Caco-2 (cell line): Measurements from ENCODE around the gene APOL1. TPM values are rescaled to one million over a fixed set of nuclear protein-coding genes. Genes with fewer than 3 reads are reported as not detected.

ENCODE experiments used
- BruUV-seq: library from RNA; stranded (reverse); fragments of 400-500 nt; replicated peaks from 2 replicates; lab custom pipeline; 2021; lab: Mats Ljungman, UMichigan
- CTCF ChIA-PET: fragments of 300-600 bp; sonication (Branson Sonifier 250); formaldehyde crosslinking; loops from one replicate; lab custom pipeline; 2022; ENCODE audit warnings: antibody characterized with exemption; lab: Charles Lee
- POLR2A ChIA-PET: fragments of 300-600 bp; sonication (Branson Sonifier 250); formaldehyde crosslinking; loops from one replicate; lab custom pipeline; 2022; ENCODE audit warnings: antibody characterized with exemption; lab: Charles Lee
- DNase-seq, 2 experiments: peaks; one replicate each; pipeline versions ENCODE4 v3.0.0 to v3.0.0-alpha.2; 2020 to 2022
- H3K27me3 ChIP-seq: replicated peaks from 2 replicates; pipeline ENCODE4 v1.6.0; 2011; ENCODE audit warnings: low read length; ENCODE audit not compliant: control insufficient read depth, insufficient read depth
- H3K36me3 ChIP-seq: 2 replicates; pipeline ENCODE4 v1.5.1; 2011; ENCODE audit warnings: low read length; ENCODE audit not compliant: control insufficient read depth, insufficient read depth
- H3K4me1 ChIP-seq: fragments of 250-450 bp; sonication (Bioruptor Pico); 2 replicates; pipeline ENCODE4 v1.5.1; 2020; ENCODE audit warnings: mild to moderate bottlenecking
- H3K4me3 ChIP-seq: 2 replicates; pipeline ENCODE4 v1.5.1; 2011; ENCODE audit warnings: low read depth, mild to moderate bottlenecking, control low read depth, low read length
- H3K9me3 ChIP-seq: fragments of 250-450 bp; sonication (Bioruptor Pico); 2 replicates; pipeline ENCODE4 v1.5.1; 2020; ENCODE audit warnings: mild to moderate bottlenecking, moderate library complexity
- H3K27ac Mint-ChIP-seq: one replicate; pipeline ENCODE4 v1.8.0; 2022; ENCODE audit warnings: mixed read lengths; ENCODE audit not compliant: unreplicated experiment
- H3K27me3 Mint-ChIP-seq: one replicate; pipeline ENCODE4 v1.8.0; 2022; ENCODE audit warnings: mixed read lengths; ENCODE audit not compliant: insufficient read depth, unreplicated experiment
- H3K36me3 Mint-ChIP-seq: one replicate; pipeline ENCODE4 v1.8.0; 2022; ENCODE audit warnings: mild to moderate bottlenecking, mixed read lengths; ENCODE audit not compliant: insufficient read depth, unreplicated experiment
- H3K4me1 Mint-ChIP-seq: one replicate; pipeline ENCODE4 v1.8.0; 2022; ENCODE audit warnings: low read depth, mixed read lengths; ENCODE audit not compliant: unreplicated experiment
- H3K4me3 Mint-ChIP-seq: one replicate; pipeline ENCODE4 v1.8.0; 2022; ENCODE audit warnings: mild to moderate bottlenecking, moderate library complexity, mixed read lengths; ENCODE audit not compliant: unreplicated experiment
- H3K9me3 Mint-ChIP-seq: one replicate; pipeline ENCODE4 v1.8.0; 2022; ENCODE audit warnings: mixed read lengths; ENCODE audit not compliant: unreplicated experiment
- CTCF ChIP-seq, 2 experiments: fragments of 200-600 bp in 1 of 2; IDR thresholded peaks; 1 replicate in 1 of 2; 2 replicates in 1 of 2; pipeline versions ENCODE4 v1.5.1 to v1.8.0; 2011 to 2022; ENCODE audit warnings: antibody characterized with exemption in 1 of 2, control low read depth in 1 of 2, inconsistent platforms in 1 of 2, low read depth in 1 of 2, low read length in 1 of 2, mild to moderate bottlenecking in 1 of 2, moderate library complexity in 1 of 2; ENCODE audit not compliant: insufficient read depth in 1 of 2, severe bottlenecking in 1 of 2, unreplicated experiment in 1 of 2
- intact Hi-C: fragments of 100-400 bp; cut with micrococcal nuclease; formaldehyde crosslinking; loops from one replicate; pipeline ENCODE4 v1.10.0; 2022; ENCODE audit not compliant: unreplicated experiment
- total RNA-seq: library from RNA; stranded (reverse); gene quantifications from 2 replicates; pipeline ENCODE4 v1.2.3, GENCODE V29; 2022

The APOL1 gene
- total RNA-seq, 1 experiment from 2014 or later, result 0.39 TPM

GRCh38 chr22:36303874-36304273 lies 50.9 kb downstream of the APOL1 start:
- CTCF ChIA-PET, result interaction anchor here (3.0 kb wide), 1 partner anchor 17 kb away, joined by 9 read pairs; no protein-coding TSS in a partner anchor
- H3K9me3 Mint-ChIP-seq, result no peaks in the 10 kb centered on the region
- H3K4me3 Mint-ChIP-seq, result no peak overlapping the region
- POLR2A ChIA-PET, result no interaction called here
- no peak for DNase-seq
- peak overlapping the region; percentile 64 for H3K27ac Mint-ChIP-seq
- H3K36me3 ChIP-seq, result peaks cover 14% of the 10 kb centered on the region
- H3K36me3 Mint-ChIP-seq, result peaks cover 100% of the 10 kb centered on the region
- H3K9me3 ChIP-seq, result no peaks in the 10 kb centered on the region
- no TSS peak for BruUV-seq
- no peak overlapping the region for H3K4me3 ChIP-seq
- intact Hi-C loops, result loop anchor here (5.0 kb wide), 1 partner anchor 33 kb away; no protein-coding TSS in a partner anchor
- no peaks in the 10 kb centered on the region for H3K4me1 Mint-ChIP-seq
- no peaks in the 10 kb centered on the region for H3K4me1 ChIP-seq
- H3K27me3 ChIP-seq, result no peaks in the 10 kb centered on the region
- no peak for TF ChIP-seq CTCF (IDR thresholded peaks at IDR 0.05; ENCODE audit: insufficient read depth in 1 of 2, low read depth in 1 of 2, low read length in 1 of 2, severe bottlenecking in 1 of 2, unreplicated experiment in 1 of 2)
- no peaks in the 10 kb centered on the region for H3K27me3 Mint-ChIP-seq

GRCh38 chr22:36304429-36304828 lies 51.5 kb downstream of the APOL1 start:
- peaks cover 100% of the 10 kb centered on the region for H3K36me3 Mint-ChIP-seq
- H3K4me3 Mint-ChIP-seq, result no peak overlapping the region
- TF ChIP-seq CTCF (IDR thresholded peaks at IDR 0.05; ENCODE audit: insufficient read depth in 1 of 2, low read depth in 1 of 2, low read length in 1 of 2, severe bottlenecking in 1 of 2, unreplicated experiment in 1 of 2), result no peak
- H3K4me1 Mint-ChIP-seq, result no peaks in the 10 kb centered on the region
- Histone ChIP-seq H3K27me3 (no peaks in the 10 kb centered on the region), H3K4me3 (no peak overlapping the region), H3K9me3 (no peaks in the 10 kb centered on the region), H3K36me3 (peaks cover 14% of the 10 kb centered on the region), H3K4me1 (no peaks in the 10 kb centered on the region)
- intact Hi-C loops, result loop anchor here (5.0 kb wide), 1 partner anchor 33 kb away; no protein-coding TSS in a partner anchor
- CTCF ChIA-PET, result no interaction called here
- BruUV-seq, result no TSS peak
- H3K9me3 Mint-ChIP-seq, result no peaks in the 10 kb centered on the region
- H3K27ac Mint-ChIP-seq, result peak overlapping the region; percentile 64
- POLR2A ChIA-PET, result no interaction called here
- DNase-seq, result no peak
- H3K27me3 Mint-ChIP-seq, result no peaks in the 10 kb centered on the region

- H3K4me3 ChIP-seq, result no peak overlapping the region
- no peaks in the 10 kb centered on the region for H3K27me3 ChIP-seq
- no peak overlapping the region for H3K4me3 Mint-ChIP-seq
- intact Hi-C loops, result no loop called here
- no peaks in the 10 kb centered on the region for H3K9me3 ChIP-seq
- POLR2A ChIA-PET, result no interaction called here
- H3K4me1 ChIP-seq, result no peaks in the 10 kb centered on the region
- H3K36me3 ChIP-seq, result peaks cover 10% of the 10 kb centered on the region
- CTCF ChIA-PET, result interaction anchor here (0.8 kb wide), 1 partner anchor 165 kb away, joined by 3 read pairs; no protein-coding TSS in a partner anchor
- H3K27ac Mint-ChIP-seq, result peak overlapping the region; percentile 21
- H3K9me3 Mint-ChIP-seq, result no peaks in the 10 kb centered on the region
- no peaks in the 10 kb centered on the region for H3K4me1 Mint-ChIP-seq
- no TSS peak for BruUV-seq
- TF ChIP-seq CTCF (IDR thresholded peaks at IDR 0.05; ENCODE audit: insufficient read depth in 1 of 2, low read depth in 1 of 2, low read length in 1 of 2, severe bottlenecking in 1 of 2, unreplicated experiment in 1 of 2), result no peak
- no peaks in the 10 kb centered on the region for H3K27me3 Mint-ChIP-seq
- peaks cover 97% of the 10 kb centered on the region for H3K36me3 Mint-ChIP-seq
- no peak for DNase-seq
These were observed 52.9 kb downstream of the APOL1 start for GRCh38 chr22:36305813-36306212.
